H1 (cell line): ENCODE data around the gene KLHL34. TPM values are rescaled to one million over a fixed set of nuclear protein-coding genes. Genes with fewer than 3 reads are reported as not detected.

Source experiments
- CTCF ChIA-PET: fragments of 300-600 bp; sonication (Branson Sonifier 250); formaldehyde crosslinking; loops from one replicate; lab custom pipeline; 2021; ENCODE audit not compliant: partially characterized antibody; lab: Charles Lee
- POLR2A ChIA-PET: fragments of 300-600 bp; sonication (Branson Sonifier 250); formaldehyde crosslinking; loops from one replicate; lab custom pipeline; 2021; ENCODE audit warnings: inconsistent platforms; ENCODE audit not compliant: partially characterized antibody; lab: Charles Lee
- DNase-seq, 2 experiments: peaks; one replicate each; pipeline versions ENCODE4 v3.0.0 to v3.0.0-alpha.2; 2010 to 2022; ENCODE audit warnings: low spot score in 2 of 2, low read depth in 1 of 2, mixed read lengths in 1 of 2
- FAIRE-seq: peaks from 2 replicates; lab custom pipeline; 2011; peaks lifted over from hg19 to GRCh38; lab: Jason Lieb, UNC
- H2AFZ ChIP-seq: 2 replicates; pipeline ENCODE4 v1.8.1; 2012; ENCODE audit warnings: low read length, inconsistent platforms
- H2AK5ac ChIP-seq: 2 replicates; pipeline ENCODE4 v1.6.1; 2013; ENCODE audit warnings: low read depth, low read length
- H2BK120ac ChIP-seq: replicated peaks from 2 replicates; pipeline ENCODE3; 2013; ENCODE audit warnings: low read depth, low read length, inconsistent platforms
- H2BK12ac ChIP-seq: 2 replicates; pipeline ENCODE4 v1.6.1; 2013; ENCODE audit warnings: low read depth, low read length
- H2BK15ac ChIP-seq: 2 replicates; pipeline ENCODE4 v1.6.1; 2013; ENCODE audit warnings: low read length
- H2BK20ac ChIP-seq: 2 replicates; pipeline ENCODE4 v1.6.1; 2013; ENCODE audit warnings: low read length
- H2BK5ac ChIP-seq: 2 replicates; pipeline ENCODE4 v1.6.1; 2013; ENCODE audit warnings: low read depth, low read length
- H3K14ac ChIP-seq: 2 replicates; pipeline ENCODE4 v1.6.1; 2013; ENCODE audit warnings: inconsistent platforms; ENCODE audit not compliant: insufficient read length
- H3K18ac ChIP-seq: 2 replicates; pipeline ENCODE4 v1.6.1; 2013; ENCODE audit warnings: low read length; ENCODE audit errors: extremely low read depth
- H3K23ac ChIP-seq: 2 replicates; pipeline ENCODE4 v1.6.1; 2013; ENCODE audit warnings: inconsistent platforms; ENCODE audit not compliant: insufficient read length
- H3K23me2 ChIP-seq: 2 replicates; pipeline ENCODE4 v1.6.1; 2013; ENCODE audit warnings: low read depth, low read length
- H3K27ac ChIP-seq: 2 replicates; pipeline ENCODE4 v1.6.1; 2011; ENCODE audit warnings: low read depth, low read length, inconsistent platforms
- H3K27me3 ChIP-seq, 4 experiments: replicated peaks in 1 of 4; 1 replicate in 1 of 4; 2 replicates in 3 of 4; pipeline versions ENCODE4 v1.6.1 to v1.8.1; 2011 to 2013; ENCODE audit warnings: low read length in 3 of 4, mild to moderate bottlenecking in 3 of 4, inconsistent platforms in 2 of 4, mixed read lengths in 2 of 4, moderate library complexity in 1 of 4; ENCODE audit not compliant: control insufficient read depth in 3 of 4, insufficient read depth in 3 of 4; ENCODE audit errors: extremely low read depth in 1 of 4
- H3K36me3 ChIP-seq, 4 experiments: 2 replicates each; pipeline versions ENCODE4 v1.6.1 to v1.8.1; 2011 to 2013; ENCODE audit warnings: mild to moderate bottlenecking in 4 of 4, low read length in 3 of 4, moderate library complexity in 2 of 4, control low read depth in 1 of 4, inconsistent platforms in 1 of 4; ENCODE audit not compliant: insufficient read depth in 4 of 4, control insufficient read depth in 2 of 4
- H3K4ac ChIP-seq: replicated peaks from 2 replicates; pipeline ENCODE3; 2013; ENCODE audit warnings: low read length, low read depth, mixed read lengths, inconsistent platforms; ENCODE audit not compliant: insufficient read length
- H3K4me1 ChIP-seq, 4 experiments: replicated peaks in 1 of 4; 1 replicate in 1 of 4; 2 replicates in 3 of 4; pipeline versions ENCODE4 v1.6.1 to v1.8.1; 2011 to 2013; ENCODE audit warnings: low read length in 3 of 4, inconsistent platforms in 2 of 4, mixed read lengths in 1 of 4; ENCODE audit not compliant: insufficient read depth in 4 of 4, control insufficient read depth in 3 of 4
- H3K4me2 ChIP-seq, 2 experiments: 2 replicates each; pipeline versions ENCODE4 v1.6.1 to v1.8.1; 2011 to 2013; ENCODE audit warnings: low read depth in 2 of 2, low read length in 2 of 2, control low read depth in 1 of 2, inconsistent platforms in 1 of 2, mild to moderate bottlenecking in 1 of 2; ENCODE audit not compliant: insufficient read depth in 1 of 2
- H3K4me3 ChIP-seq, 4 experiments: fragments of 200-600, 300-600 bp in 1 of 4; sonication (generic), shearing (Covaris generic), sonication (Bioruptor Twin) in 1 of 4; 2 replicates each; pipeline versions ENCODE4 v1.5.1 to v1.8.1; 2011 to 2016; ENCODE audit warnings: low read length in 4 of 4, low read depth in 3 of 4, control low read depth in 2 of 4, inconsistent platforms in 2 of 4, mild to moderate bottlenecking in 2 of 4, mixed read lengths in 1 of 4, moderate library complexity in 1 of 4; ENCODE audit not compliant: insufficient read depth in 2 of 4; ENCODE audit errors: extremely low read depth in 1 of 4
- H3K56ac ChIP-seq: replicated peaks from 2 replicates; pipeline ENCODE3; 2013; ENCODE audit warnings: low read depth, mild to moderate bottlenecking, mixed read lengths, low read length, inconsistent platforms; ENCODE audit not compliant: insufficient read length
- H3K79me1 ChIP-seq: 2 replicates; pipeline ENCODE4 v1.6.1; 2013; ENCODE audit warnings: low read depth, low read length, control low read depth
- H3K79me2 ChIP-seq, 2 experiments: 2 replicates each; pipeline versions ENCODE4 v1.6.1 to v1.8.1; 2012 to 2013; ENCODE audit warnings: low read length in 2 of 2, mild to moderate bottlenecking in 2 of 2, inconsistent platforms in 1 of 2; ENCODE audit not compliant: insufficient read depth in 2 of 2, control insufficient read depth in 1 of 2
- H3K9ac ChIP-seq, 4 experiments: replicated peaks in 1 of 4; 1 replicate in 1 of 4; 2 replicates in 3 of 4; pipeline versions ENCODE4 v1.6.1 to v1.8.1; 2011 to 2013; ENCODE audit warnings: low read depth in 3 of 4, low read length in 3 of 4, control low read depth in 2 of 4, mild to moderate bottlenecking in 2 of 4, moderate library complexity in 2 of 4, inconsistent platforms in 1 of 4; ENCODE audit errors: extremely low read depth in 1 of 4
- H3K9me3 ChIP-seq, 2 experiments: 2 replicates each; pipeline versions ENCODE4 v1.6.1 to v1.8.1; 2012 to 2013; ENCODE audit warnings: mild to moderate bottlenecking in 2 of 2, moderate library complexity in 2 of 2, control low read depth in 1 of 2, inconsistent platforms in 1 of 2, low read depth in 1 of 2, low read length in 1 of 2, mixed read lengths in 1 of 2; ENCODE audit not compliant: insufficient read depth in 2 of 2
- H4K20me1 ChIP-seq, 2 experiments: replicated peaks in 1 of 2; 2 replicates each; pipeline versions ENCODE3 to v1.8.1; 2011 to 2013; ENCODE audit warnings: inconsistent platforms in 2 of 2, low read length in 2 of 2, mild to moderate bottlenecking in 1 of 2; ENCODE audit not compliant: insufficient read depth in 2 of 2, control insufficient read depth in 1 of 2
- H4K5ac ChIP-seq: 2 replicates; pipeline ENCODE4 v1.6.1; 2013; ENCODE audit warnings: low read length, low read depth, mixed read lengths, inconsistent platforms; ENCODE audit not compliant: insufficient read length
- H4K8ac ChIP-seq: 2 replicates; pipeline ENCODE4 v1.8.0; 2013; ENCODE audit warnings: mild to moderate bottlenecking, moderate library complexity, low read length, inconsistent platforms; ENCODE audit not compliant: insufficient read depth; ENCODE audit errors: extremely low read depth
- H4K91ac ChIP-seq: replicated peaks from 2 replicates; pipeline ENCODE3; 2013; ENCODE audit warnings: low read length, mixed read lengths, inconsistent platforms; ENCODE audit not compliant: insufficient read length
- ASH2L ChIP-seq: fragments of 200-600, 300-600 bp; sonication (generic); IDR thresholded peaks from one replicate; pipeline ENCODE4 v1.7.1; 2017; ENCODE audit warnings: low read length
- CBX5 ChIP-seq: fragments of 300-800, 300-1000 bp; sonication (generic); IDR thresholded peaks from 2 replicates; pipeline ENCODE4 v1.7.1; 2016; ENCODE audit warnings: antibody characterized with exemption, low read length, low read depth
- CEBPB ChIP-seq: IDR thresholded peaks from 2 replicates; pipeline ENCODE4 v1.6.1; 2012; ENCODE audit warnings: low read depth, low read length
- HDAC6 ChIP-seq: IDR thresholded peaks from one replicate; pipeline ENCODE4 v1.7.1; 2012; ENCODE audit warnings: low read depth, mild to moderate bottlenecking, inconsistent platforms, low read length, moderate library complexity
- KDM4A ChIP-seq: IDR thresholded peaks from one replicate; pipeline ENCODE4 v1.7.1; 2012; ENCODE audit warnings: low read depth, mild to moderate bottlenecking, moderate library complexity, low read length, inconsistent platforms; ENCODE audit not compliant: severe bottlenecking
- NANOG ChIP-seq: IDR thresholded peaks from 2 replicates; pipeline ENCODE4 v1.6.1; 2011; ENCODE audit warnings: low read length, low read depth, mild to moderate bottlenecking, inconsistent platforms; ENCODE audit not compliant: insufficient read depth, poor library complexity, severe bottlenecking
- POLR2A ChIP-seq, 2 experiments: IDR thresholded peaks; 1 replicate in 1 of 2; 2 replicates in 1 of 2; pipeline ENCODE4 v1.6.1; 2011; ENCODE audit warnings: low read depth in 2 of 2, low read length in 2 of 2, mild to moderate bottlenecking in 2 of 2; ENCODE audit errors: control extremely low read depth in 1 of 2
- RNF2 ChIP-seq: fragments of 200-900, 300-1000 bp; sonication (generic); IDR thresholded peaks from 2 replicates; pipeline ENCODE4 v1.7.1; 2016; ENCODE audit warnings: borderline replicate concordance, low read depth, mild to moderate bottlenecking, antibody characterized with exemption, low read length; ENCODE audit not compliant: poor library complexity, severe bottlenecking; ENCODE audit errors: missing control alignments
- SP1 ChIP-seq: IDR thresholded peaks from 2 replicates; pipeline ENCODE4 v1.6.1; 2011; ENCODE audit warnings: low read depth, low read length
- TAF7 ChIP-seq: optimal IDR thresholded peaks from 2 replicates; pipeline ENCODE3; 2011; ENCODE audit warnings: low read depth, mild to moderate bottlenecking, inconsistent platforms, low read length, moderate library complexity, borderline replicate concordance
- WGBS, 2 experiments: shearing (Covaris generic) in 1 of 2; methylation state at CpG; one replicate each; pipeline versions ENCODE4 v1.1.6 to v1.1.7; 2013 to 2015; ENCODE audit warnings: low lambda C conversion rate in 2 of 2, mixed read lengths in 2 of 2, inconsistent platforms in 1 of 2, low coverage in 1 of 2, missing lambda C conversion rate in 1 of 2; ENCODE audit not compliant: insufficient replicate concordance in 2 of 2, insufficient coverage in 1 of 2, insufficient read length in 1 of 2; ENCODE audit errors: extremely low coverage in 1 of 2, missing lambda C conversion rate in 1 of 2; 5-methylcytosine and 5-hydroxymethylcytosine counted together
- polyA plus RNA-seq, 7 experiments: library from polyadenylated mRNA; depleted of rRNA in 3 of 7; stranded (reverse) in 5 of 7; unstranded in 2 of 7; fragments of >200 nt in 5 of 7; fragments of 200-250 nt in 2 of 7; gene quantifications; 1 replicate in 5 of 7; 2 replicates in 1 of 7; 4 replicates in 1 of 7; pipeline versions ENCODE4 v1.2.1 to v1.2.3, GENCODE V29; 2011 to 2013; ENCODE audit warnings: missing spikeins in 2 of 7, mixed read lengths in 2 of 7
- total RNA-seq: library from RNA; stranded (reverse); fragmentation: NEBNext Ultra II Directional; extraction: Animal tissue kit (Norgen Biotek cat#: 25700); gene quantifications from 2 replicates; pipeline ENCODE4 v1.2.1, GENCODE V29; 2021
- TF ChIP-seq, protein P1 (sequence below): IDR thresholded peaks from 2 replicates; pipeline ENCODE4 v1.6.1; 2012; ENCODE audit warnings: inconsistent platforms
- TF ChIP-seq, protein P2 (sequence below): IDR thresholded peaks from 2 replicates; pipeline ENCODE4 v1.6.1; 2012; ENCODE audit warnings: low read length, inconsistent platforms

KLHL34 gene
- total and polyA plus RNA-seq, 2 of the 8 experiments (the other 6 are each of a cell fraction or from before 2014, with no cell fraction given): not detected

DNA sequence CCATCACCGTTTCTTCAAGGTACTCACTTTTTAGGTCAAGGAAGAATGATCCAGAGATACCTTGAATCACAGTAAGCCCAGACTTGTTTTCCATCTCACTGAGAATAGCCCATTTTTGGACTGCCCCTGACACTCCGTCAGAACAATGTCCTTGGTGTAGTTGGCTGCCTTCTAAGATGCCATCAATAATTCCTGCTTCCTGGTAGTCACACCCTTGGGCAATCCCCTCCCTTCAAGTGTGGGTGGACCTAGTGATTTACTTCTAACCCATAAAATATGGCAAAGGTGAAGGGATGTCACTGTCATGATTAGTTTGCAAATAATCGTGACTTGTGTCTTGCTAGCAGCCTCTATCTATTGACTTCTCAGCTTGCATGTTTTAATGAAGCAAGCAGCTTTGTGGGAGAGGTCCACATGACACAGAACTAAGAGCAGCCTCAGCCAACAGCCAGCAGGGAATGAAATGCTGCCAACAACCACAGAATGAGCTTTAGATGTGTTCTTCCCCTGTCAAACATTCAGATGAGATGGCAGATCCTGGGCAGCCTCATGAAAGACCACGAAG is 20.0 kb upstream of the KLHL34 start:
- Histone ChIP-seq H2BK20ac (no peak overlapping the region), H3K23me2 (no peaks in the 10 kb centered on the region), H4K91ac (no peak overlapping the region), H3K4me2 (no peak overlapping the region), H4K5ac (no peak overlapping the region), H3K4me1 (no peaks in the 10 kb centered on the region), H3K36me3 (no peaks in the 10 kb centered on the region), H2BK120ac (no peak overlapping the region), H3K18ac (no peak overlapping the region), H3K4me3 (no peak overlapping the region), H2BK15ac (no peak overlapping the region), H3K23ac (no peak overlapping the region), H2AFZ (no peak overlapping the region), H3K27ac (no peak overlapping the region), H3K9ac (no peak overlapping the region), H4K20me1 (no peaks in the 10 kb centered on the region), H2BK12ac (no peak overlapping the region), H3K14ac (no peak overlapping the region), H3K79me2 (no peaks in the 10 kb centered on the region), H4K8ac (no peak overlapping the region), H3K4ac (no peak overlapping the region), H3K9me3 (no peaks in the 10 kb centered on the region), H3K79me1 (no peaks in the 10 kb centered on the region), H3K56ac (no peak overlapping the region), H2BK5ac (no peak overlapping the region), H2AK5ac (no peak overlapping the region), H3K27me3 (no peaks in the 10 kb centered on the region)
- ChIA-PET POLR2A (no interaction called here), CTCF (no interaction called here)
- no peak for FAIRE-seq
- no peak for DNase-seq
- 95% methylated on average over 4 of the region's 4 CpGs; no CpG with 5 or more reads in 1 of the 2 experiments for WGBS, 2 experiments
- no peak for TF ChIP-seq TAF7
- no peak for TF ChIP-seq KDM4A
- TF ChIP-seq ASH2L: no peak
- TF ChIP-seq SP1: no peak
- TF ChIP-seq CEBPB: no peak
- TF ChIP-seq, protein P1, sequence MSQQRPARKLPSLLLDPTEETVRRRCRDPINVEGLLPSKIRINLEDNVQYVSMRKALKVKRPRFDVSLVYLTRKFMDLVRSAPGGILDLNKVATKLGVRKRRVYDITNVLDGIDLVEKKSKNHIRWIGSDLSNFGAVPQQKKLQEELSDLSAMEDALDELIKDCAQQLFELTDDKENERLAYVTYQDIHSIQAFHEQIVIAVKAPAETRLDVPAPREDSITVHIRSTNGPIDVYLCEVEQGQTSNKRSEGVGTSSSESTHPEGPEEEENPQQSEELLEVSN: no peak
- TF ChIP-seq CBX5: no peak
- no peak for TF ChIP-seq HDAC6
- TF ChIP-seq, protein P2, sequence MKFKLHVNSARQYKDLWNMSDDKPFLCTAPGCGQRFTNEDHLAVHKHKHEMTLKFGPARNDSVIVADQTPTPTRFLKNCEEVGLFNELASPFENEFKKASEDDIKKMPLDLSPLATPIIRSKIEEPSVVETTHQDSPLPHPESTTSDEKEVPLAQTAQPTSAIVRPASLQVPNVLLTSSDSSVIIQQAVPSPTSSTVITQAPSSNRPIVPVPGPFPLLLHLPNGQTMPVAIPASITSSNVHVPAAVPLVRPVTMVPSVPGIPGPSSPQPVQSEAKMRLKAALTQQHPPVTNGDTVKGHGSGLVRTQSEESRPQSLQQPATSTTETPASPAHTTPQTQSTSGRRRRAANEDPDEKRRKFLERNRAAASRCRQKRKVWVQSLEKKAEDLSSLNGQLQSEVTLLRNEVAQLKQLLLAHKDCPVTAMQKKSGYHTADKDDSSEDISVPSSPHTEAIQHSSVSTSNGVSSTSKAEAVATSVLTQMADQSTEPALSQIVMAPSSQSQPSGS: no peak
- no peak for TF ChIP-seq NANOG
- TF ChIP-seq POLR2A (IDR thresholded peaks at IDR 0.05; ENCODE audit: control extremely low read depth in 1 of 2, low read depth in 2 of 2, low read length in 2 of 2): no peak
- no peak for TF ChIP-seq RNF2
